Fibroblast of upper back skin (primary cell): ENCODE data around the gene MZF1.

Experiments used
- DNase-seq: peaks from one replicate; pipeline ENCODE4 v3.0.0-alpha.2; 2013

Gene MZF1

DNA sequence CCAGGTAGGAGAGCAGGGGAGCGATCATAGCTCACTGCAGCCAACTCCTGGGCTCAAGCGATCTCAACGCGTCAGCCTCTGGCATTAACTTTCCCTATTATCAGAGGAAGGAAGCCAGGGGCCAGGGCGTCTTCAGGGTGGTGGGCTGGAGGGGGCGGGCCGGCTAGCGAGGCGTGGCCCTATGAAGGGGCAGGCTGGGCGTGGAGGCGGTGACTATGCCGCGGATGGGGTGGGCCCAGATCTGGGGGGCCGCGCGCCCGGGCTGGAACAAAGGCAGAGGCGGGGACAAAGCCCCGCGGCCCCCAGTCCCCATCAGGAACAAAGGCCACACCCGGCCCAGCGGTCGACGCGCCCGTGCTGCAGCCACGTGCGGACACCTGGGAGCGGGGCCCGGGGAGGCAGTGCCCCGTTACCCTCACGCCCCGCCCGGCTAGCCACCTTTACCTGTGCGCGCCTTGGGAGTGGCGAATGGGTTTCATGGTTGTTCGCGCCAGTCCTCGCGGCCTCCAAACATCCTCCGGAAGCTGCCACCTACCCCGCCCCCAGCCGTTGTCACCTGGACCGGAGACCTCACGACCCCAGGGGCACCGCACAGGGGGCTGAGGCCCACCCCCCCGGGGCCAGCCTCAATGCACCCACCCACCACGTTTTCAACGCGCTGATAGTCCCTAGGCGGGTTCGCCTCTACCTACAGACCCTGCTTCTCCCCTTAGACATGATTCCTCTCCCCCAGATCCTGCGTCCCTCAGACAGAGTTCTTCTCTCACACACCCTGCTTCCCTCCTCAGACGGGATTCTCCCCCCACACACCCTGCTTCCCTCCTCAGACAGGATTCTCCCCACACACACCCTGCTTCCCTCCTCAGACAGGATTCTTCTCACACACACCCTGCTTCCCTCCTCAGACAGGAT, 34.6 kb downstream of the MZF1 start:
- DNase-seq = no peak

DNA sequence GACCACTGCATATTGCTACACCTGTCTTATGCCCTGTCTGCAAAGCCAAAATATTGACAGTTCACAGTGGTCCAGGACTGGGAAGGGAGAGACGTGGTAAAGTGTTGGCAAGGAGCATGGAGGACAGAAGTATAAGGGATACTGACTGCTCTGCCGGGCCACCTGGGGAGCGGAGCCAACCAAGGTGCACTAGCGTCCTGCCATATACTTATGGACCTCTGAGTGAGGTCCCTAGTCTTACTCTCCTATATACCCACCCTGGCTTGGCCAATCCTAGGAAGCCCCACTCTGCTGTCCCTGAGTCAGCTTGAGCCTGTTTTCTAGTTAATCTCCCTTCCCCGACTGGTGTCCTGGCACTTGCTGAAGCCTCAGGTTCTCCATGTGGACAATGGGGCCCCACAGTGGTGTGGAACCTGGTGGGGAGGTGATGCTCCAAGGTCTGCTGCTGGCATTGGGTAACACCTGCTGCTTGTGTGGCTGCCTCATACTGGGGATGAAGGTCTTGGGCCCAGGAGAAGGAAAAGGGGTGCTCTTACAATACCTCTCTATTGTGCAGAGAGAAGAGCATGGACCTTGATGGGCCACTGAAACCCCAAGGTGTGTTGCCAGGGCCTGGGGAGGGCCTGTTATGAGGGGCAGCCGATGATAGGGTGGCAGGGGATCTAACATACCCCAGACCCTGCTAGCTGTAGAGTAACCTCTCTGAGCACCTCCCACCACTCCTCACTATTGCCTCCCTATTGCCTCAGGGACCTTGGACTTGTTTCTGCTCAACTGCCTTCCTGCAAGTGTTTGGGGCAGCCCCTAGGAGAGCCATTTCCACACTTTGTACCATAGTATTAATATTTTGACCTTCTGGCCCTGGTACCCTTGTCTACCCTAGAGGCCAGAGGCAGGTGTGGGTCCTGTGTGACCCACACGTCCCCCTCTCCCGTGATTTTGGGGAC, 36.0 kb downstream of the MZF1 start:
- DNase-seq = no peak

DNA sequence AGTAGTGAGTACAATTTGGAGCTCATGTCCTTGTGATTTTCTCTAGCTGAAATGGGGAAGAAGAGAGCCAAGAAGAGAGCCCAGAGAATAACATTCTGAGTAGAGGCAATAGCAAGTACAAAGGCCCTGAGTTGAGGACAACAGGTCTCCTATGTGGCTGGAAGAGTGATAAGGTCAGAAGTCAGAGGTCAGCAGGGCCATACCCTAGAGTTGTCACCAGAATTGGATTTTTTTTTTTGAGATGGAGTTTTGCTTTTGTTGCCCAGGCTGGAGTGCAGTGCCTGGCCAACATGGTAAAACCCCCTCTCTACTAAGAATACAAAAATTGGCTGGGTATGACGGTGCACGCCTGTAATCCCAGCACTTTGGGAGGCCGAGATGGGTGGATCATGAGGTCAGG, 37.3 kb downstream of the MZF1 start:
- DNase-seq = no peak

DNA sequence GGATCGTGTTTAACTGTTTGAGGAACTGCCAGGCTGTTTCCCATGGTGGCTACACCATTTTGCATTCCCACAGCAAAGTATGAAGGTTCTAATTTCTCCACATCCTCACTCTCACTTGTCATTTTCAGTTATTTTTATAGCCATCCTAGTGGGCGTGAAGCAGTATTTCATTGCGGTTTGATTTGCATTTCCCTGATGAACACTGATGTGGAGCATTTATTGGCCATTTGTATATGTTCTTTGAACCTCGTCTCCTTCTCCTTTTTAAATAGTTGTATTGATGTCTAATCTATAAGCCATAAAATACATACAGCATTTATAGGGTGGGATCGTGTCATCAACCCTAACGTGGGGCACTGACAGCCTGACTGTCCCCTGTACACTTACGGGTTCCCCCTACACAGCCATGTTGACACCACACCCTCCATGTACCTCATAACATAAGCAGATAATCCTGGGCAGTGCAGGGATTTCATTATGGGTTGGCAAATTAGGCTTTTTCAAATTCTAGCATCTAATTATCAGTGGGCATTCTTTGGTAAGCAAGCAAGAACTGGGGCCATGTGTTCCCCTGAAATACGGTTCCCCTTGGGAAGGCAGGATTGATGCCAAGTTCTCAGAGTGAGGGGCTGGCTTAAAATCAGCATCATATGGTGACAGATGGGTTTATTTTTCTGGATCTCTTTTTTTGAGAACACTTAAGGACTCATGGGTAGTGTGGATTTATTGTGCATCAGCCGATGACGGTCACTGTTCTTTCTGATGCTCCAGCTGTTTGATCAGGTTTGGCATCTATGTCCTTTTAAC, 41.9 kb downstream of the MZF1 start:
- no peak for DNase-seq

DNA sequence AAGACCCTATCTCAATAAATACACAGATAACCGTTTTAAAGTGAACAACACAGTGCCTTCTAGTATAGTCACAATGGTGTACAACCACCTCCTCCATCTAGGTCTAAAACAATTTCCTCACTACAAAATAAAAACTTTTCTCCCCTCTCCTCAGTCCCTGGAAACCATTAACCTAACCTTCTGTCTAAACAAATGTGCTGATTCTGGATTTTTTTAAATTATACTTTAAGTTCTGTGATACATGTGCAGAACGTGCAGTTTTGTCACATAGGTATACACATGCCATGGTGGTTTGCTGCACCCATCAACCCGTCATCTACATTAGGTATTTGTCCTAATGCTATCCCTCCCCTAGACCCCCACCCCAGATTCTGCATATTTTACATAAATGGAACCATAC, 43.7 kb downstream of the MZF1 start:
- DNase-seq = no peak

DNA sequence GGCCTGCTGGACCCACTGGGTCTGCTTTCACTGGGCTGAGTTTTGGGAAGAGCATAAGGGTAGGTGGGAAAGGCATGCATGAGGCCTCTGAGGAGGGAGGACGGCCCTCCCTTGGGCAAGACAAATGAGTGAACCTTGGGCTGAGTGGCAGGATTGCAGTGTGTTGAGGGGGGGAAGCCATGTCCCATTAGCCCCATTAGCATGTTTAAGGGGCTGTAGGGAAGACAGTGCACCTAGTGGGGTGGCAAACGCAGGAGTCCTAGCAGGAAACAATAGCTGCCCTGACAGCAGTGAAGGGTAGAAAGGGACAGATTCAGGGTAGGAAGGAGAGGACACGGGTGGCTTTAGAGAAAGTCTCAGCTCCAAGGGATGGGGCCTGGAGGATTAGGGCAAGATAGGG, 50.4 kb downstream of the MZF1 start:
- DNase-seq = no peak

DNA sequence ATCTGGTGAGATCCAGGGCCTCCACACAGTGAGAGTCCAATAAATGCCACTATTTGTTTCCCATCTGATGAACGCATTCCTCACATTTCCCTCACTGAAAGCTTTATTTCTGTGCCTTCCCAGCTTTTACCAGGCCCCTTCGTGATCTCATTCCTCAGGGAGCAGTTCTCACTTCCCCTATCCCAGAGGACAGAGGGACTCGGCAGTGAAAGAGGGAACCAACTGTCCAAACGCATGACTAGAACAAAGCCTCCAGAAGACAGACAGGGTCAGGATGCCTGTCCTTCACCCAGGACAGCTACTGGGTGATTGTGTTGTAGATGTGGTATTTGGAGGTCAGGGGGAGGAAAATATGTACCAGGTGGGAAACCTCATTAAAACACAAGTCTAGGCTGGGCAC, 51.5 kb downstream of the MZF1 start:
- DNase-seq = no peak

DNA sequence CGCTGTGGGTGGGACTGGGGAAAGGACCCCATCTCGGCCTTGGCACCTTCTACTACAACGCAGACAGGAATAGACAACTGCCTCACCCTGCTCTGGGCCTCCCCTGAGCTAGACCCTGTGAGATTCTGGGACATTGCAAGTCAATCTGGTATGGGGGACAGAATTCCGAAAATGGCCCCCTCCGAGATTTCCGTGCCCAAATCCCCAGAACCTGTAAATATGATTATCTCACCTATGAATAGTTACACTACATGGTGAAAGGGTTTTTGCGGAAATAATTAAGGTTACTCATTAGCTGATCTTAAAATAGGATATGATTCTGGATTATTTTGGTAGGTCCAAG, 52.9 kb downstream of the MZF1 start:
- DNase-seq = no peak

DNA sequence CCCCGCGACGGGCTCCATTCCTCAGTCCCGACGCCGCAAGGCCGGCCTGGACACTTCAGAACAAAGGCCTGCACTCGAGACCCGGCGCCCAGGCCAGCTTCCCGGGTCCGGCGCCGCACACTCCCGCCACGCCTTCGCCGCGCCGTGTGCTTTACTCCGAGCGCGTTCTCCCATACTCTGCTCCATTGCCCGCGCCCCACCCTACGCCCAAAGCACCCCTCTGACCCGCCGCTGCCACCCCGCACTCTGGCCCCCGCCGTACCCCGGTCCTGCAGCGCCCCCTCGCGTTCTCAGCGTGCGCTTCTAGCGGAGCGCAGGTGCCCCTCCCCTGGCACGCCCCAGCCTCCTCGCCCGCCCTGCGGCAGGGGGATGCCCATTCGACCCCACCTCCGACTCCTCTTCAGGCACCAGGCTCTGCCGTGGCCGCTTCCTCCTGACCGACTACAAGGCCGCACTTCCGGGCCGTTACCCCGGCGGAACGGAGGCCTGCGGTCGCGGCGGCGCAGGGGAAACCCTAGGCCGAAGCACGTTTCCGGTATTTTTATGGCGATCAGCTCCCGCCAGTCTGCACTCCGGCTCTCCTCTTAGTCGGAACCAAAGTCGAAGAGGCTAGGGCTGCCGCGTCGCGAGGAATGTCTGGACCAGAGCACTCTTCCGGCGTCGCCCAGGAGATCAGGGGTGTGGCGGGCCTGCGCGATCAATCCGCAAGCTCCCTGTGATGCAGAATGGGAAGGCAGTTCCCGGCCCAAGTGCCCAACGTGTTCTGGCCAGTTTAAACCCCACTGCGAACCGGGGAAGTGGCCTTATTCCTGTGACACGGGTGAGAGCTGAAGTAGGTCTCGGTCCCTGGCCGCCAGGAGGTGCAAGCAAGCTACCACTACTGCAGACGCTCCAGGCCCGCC, 53.5 kb downstream of the MZF1 start, which contains the start of gene ZBTB45:
TSS of gene ZBTB45 (minus strand) at position 456 of the 902 bp plus-strand sequence. CDS start 2,137 bp downstream, outside the sequence.
- peak; percentile 97 for DNase-seq

DNA sequence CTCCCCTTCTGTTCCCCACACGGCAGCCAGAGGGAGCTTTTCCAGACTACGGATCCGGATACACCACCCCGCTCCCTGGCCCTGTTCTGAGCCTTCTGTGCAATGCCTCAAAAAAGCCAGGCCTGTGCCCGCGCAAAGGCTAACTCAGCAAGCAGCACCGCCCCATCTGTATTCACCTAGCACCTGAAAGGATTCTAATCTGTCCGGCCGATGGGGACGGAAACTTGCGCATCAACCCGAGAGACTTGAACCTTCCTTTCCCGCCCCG, 54.1 kb downstream of the MZF1 start:
- DNase-seq = peak; percentile 73

DNA sequence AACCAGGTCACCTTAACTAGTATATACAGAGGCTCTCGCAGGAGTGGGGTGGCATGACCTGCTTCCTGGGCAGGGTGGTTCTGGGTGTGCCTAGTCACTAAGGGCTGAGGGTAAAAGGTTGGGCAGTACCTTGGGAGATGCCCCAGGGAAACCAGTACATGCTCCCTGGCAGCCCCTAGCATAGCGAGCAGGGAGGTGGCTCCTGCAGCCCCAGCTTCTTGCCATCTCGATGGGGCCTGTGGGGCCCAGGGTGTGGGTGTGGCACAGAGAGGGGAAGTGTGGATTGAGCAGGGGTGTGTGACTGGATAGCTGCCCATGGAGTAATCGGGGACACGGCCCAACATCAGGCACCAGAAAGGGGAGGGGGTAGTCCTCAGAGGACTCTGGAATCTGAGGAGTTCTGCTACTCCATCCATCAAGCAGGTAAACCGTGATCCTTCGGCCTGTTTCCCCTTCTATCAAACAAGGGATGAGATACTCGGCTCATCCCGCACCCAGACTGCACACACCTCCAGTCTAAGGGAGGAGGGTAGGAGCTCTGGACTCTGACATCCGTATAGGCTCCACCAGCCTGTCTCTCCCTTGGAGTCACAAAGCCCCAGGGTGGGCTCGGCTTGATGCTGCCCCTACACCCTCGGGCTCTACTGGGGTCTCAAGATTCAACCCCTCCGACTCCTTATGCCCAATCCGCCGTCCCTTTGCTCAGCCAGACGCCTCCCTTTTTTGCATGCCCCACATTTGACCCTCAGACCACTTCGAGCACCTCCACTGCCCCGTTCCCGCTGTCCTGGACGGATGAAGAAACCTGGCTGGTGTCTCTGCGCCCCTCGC, 54.7 kb downstream of the MZF1 start:
- no peak for DNase-seq

DNA sequence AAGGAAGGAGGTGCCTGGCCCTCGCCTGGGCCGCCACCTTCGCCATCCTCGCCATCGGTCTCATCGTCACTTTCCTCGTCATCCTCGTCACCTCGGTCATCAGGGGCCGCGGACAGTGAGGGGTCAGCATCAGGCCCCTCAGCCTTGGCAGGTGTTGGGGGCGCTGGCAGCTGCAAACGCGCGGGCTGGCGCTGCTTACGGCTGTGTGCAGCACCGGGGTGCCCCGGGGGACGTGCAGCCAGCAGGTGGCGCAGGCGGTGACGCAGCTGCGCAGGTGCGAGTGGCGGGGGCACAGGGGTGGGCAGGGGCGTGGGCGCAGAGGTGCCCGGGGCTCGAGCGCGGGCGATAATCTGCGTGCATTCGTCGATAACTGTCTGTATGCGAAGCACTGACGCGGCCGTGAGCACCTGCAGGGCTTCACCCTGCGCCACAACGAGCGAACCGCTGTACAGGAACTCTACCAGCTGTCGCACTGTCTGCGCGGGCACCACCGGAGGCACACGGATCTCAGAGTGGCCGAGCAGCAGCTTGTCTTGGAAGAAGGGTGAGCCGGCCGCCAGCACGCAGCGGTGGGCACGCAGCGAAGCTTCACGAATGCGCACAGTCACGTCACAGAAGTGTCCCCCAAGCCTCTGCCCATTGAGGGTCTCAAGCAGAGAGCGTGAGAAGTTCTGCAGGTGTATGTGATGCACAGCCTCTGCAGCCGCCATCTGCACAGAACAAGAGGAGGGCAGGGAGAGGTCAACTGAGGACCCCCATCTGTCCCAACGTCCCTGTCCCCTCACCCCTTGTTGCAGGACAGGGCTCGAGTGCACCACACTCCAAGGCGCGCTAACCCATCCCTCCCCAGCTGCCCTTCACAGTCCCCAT, 55.9 kb downstream of the MZF1 start:
- DNase-seq = no peak

DNA sequence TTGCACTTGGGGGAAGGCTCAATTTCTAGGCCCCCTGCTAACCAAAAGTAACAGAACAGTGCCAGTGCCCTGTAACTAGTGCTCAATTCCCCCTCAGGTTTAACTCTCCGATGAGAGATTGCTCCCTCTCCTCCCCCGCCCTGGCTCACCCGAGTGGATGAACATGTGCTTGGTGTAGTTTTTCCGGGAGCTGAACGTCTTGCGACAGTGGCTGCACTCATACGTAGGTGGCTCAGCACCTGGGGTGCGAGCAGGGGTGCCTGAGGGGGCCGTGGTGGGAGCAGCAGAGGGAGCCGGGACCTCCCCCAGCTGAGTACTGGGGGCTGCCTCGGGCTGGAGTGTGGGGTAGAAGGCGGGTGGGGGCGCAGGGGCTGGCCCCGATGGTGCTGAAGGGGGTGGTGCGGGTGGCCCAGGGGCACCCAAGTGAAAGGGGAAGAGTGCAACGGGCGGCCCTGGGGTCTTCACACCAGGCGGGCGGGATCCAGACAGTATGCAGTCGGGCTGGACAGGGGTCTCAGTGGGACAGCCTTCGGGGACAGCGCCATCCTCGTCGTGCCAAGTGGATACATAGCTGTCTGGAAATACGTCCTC, 56.8 kb downstream of the MZF1 start:
- DNase-seq = no peak

DNA sequence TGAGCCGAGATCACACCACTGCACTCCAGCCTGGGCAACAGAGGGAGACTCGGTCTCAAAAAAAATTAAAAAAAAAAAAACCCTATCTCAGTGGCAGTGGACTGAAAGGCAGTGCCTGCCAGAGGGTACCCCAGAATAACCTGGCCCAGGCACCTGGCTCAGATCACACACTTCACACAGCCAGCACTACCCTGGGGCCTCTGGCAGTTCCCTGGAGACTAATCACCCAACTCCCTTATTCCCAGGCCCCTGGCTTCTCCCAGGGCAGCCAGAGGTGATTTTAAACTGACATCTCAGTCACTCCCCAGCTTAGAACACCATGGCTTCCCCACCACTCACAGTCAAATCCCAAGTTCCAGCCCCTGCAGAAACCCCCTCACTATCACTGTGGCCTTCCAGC, 57.9 kb downstream of the MZF1 start:
- no peak for DNase-seq

DNA sequence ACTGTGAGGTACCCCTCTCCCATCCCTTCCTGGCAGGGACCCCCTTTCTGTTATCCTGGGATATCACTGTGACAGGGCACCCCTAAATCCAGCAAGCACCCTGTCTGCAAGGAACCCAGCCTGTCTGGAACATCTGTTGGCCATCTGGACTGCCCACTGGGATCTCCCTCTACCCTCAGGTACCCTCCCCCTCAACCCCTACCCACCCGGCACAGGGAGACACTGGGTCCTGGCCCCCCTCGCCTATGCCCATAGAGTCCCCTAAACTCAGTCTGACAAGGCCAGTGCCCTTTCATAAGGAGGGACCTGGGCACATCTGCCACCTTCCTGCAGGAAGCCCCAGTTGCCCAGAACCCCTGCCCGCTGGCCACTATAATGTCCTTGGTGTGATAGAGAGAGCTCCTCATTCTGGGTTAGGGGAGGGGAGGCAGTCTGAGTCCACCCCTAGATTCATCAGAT, 58.5 kb downstream of the MZF1 start:
- no peak for DNase-seq

DNA sequence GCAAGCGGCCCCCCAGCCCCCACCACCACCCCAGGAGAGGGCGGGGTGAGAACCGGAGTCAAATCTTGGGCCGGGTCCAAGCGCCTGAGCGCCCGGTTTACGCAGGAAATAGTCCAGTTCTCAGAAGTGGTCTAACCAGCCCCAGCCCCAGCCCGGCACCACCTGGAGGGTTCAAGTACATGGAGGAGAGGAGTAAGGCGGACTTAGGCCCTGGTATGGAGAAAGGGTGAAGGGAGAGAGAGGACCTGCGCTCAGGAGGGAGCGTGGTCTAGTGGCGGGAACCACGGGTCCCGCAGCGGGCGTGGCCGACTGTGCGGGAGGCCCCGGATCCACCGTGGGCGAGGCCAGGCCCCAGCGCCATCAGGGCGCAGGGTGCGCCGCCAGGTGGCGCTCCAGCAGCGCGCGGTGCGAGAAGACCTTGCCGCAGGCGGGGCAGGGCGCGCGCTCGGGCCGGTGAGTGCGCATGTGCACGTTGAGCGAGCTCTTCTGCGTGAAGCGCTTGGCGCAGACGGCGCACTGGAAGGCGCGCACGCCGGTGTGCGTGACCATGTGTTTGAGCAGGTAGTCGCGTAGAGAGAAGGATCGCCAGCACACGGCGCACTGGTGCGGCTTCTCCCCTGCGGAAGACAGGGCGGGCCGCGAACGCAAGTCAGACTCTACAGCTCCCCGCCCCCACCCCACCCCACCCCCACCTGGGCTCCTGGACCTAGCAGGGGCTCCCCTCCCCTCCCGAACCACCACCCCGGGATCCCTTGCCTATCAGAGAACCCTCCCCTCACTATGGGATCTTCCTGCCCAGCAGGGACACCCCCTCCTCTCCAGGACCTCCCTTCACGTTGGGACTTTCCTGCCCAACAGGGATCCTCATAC, 59.2 kb downstream of the MZF1 start:
- DNase-seq = peak; percentile 85

DNA sequence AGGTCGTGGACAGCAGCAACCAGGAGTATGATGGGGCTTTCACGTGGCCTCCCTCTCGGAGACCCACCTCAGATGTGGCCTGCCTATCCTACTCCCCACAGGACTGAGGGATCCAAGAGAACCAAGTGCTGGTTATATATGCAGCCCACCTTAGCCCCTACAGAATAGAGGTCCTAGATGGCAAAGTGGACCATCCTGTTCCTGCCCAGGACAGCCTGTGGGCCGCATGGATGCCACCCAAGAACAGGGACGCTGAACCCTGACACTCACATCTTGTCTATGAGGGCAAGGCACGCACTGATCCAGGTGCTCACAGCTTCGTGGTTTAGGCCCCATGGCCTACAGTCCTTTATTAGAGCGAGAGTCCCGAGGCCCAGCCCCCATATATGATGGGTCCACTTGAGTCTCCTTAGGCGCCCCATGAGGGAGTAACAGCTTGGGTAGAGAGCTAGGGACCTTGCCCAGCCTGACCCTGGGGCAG, 59.9 kb downstream of the MZF1 start:
- no peak for DNase-seq
